Vagina (tissue), 2 donors: ENCODE results near the gene ANXA6. TPM values are rescaled to one million over a fixed set of nuclear protein-coding genes. Genes with fewer than 3 reads are reported as not detected.
A peak's percentile ranks its signal among the peaks of the same experiment; 100 is the strongest.

Experiments used
- DNase-seq, 2 donors: peaks; one replicate each; pipeline ENCODE4 v3.0.0-alpha.2; 2017; ENCODE audit errors: extremely low spot score in 2 of 2
- H3K27ac ChIP-seq: fragments of 200-600 bp; sonication (generic); one replicate; pipeline ENCODE4 v1.5.1; 2019
- H3K27me3 ChIP-seq: fragments of 200-600 bp; sonication (generic); one replicate; pipeline ENCODE4 v1.5.1; 2019
- H3K36me3 ChIP-seq, 2 donors: fragments of 200-600 bp; sonication (generic); one replicate each; pipeline ENCODE4 v1.5.1; 2017 to 2019
- H3K4me1 ChIP-seq: fragments of 200-600 bp; sonication (generic); one replicate; pipeline ENCODE4 v1.5.1; 2019
- H3K4me3 ChIP-seq, 2 donors: fragments of 200-600 bp; sonication (generic); 1 replicate in 1 of 2; 2 replicates in 1 of 2; pipeline ENCODE4 v1.5.1; 2016 to 2019
- H3K9me3 ChIP-seq: fragments of 200-600 bp; sonication (generic); one replicate; pipeline ENCODE4 v1.5.1; 2019
- CTCF ChIP-seq, 3 experiments: fragments of 450-650 bp in 2 of 3; fragments of 200-600 bp in 1 of 3; sonication (generic) in 1 of 3; IDR thresholded peaks; one replicate each; pipeline ENCODE4 v1.5.1; 2017 to 2019; ENCODE audit warnings: antibody characterized with exemption in 3 of 3, mild to moderate bottlenecking in 2 of 3, moderate library complexity in 2 of 3
- POLR2A ChIP-seq, 2 donors: fragments of 450-650 bp; IDR thresholded peaks; one replicate each; pipeline ENCODE4 v1.6.1; 2017; ENCODE audit warnings: antibody characterized with exemption in 2 of 2, mild to moderate bottlenecking in 2 of 2, moderate library complexity in 2 of 2
- POLR2AphosphoS5 ChIP-seq, 2 donors: sonication (generic); formaldehyde crosslinking; IDR thresholded peaks; one replicate each; pipeline ENCODE4 v1.9.0; 2017; ENCODE audit warnings: antibody characterized with exemption in 2 of 2, mild to moderate bottlenecking in 2 of 2, low read depth in 1 of 2; ENCODE audit not compliant: insufficient read depth in 1 of 2
- intact Hi-C: fragments of 100-400 bp; cut with DNase I; formaldehyde crosslinking; loops from one replicate; pipeline ENCODE4 v1.15.1; 2023
- total RNA-seq: library from RNA; depleted of rRNA; stranded (reverse); fragments of >200 nt; gene quantifications from one replicate; pipeline ENCODE4 v1.2.3, GENCODE V29; 2016

Gene ANXA6
- total RNA-seq, 1 donor from 2014 or later, result 190 TPM

DNA sequence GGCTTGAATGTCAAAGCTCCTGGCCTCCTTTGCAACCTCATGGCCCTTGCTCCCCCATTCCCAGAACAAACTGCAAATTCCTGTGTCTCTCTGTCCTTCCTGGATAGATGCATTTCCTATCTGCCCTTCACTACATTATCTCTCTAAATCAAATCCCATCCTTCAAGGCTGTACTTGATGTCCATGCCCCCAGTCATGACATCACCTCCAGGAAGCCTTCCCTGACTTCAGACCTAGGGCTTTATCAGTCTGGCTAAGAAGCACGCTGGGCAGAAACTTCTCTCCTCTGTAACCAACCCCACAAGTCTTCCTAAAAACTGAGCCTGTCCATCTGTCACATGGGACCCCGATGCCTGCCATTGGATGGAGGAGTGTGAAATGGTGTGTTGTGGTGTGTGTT is 51.1 kb downstream of the ANXA6 start:
- Histone ChIP-seq H3K36me3 (peaks cover 0 to 12% of the 10 kb centered on the region in 2 donors), H3K4me1 (peaks cover 35% of the 10 kb centered on the region), H3K27ac (peak overlapping the region; percentile 64), H3K27me3 (no peaks in the 10 kb centered on the region), H3K9me3 (no peaks in the 10 kb centered on the region), H3K4me3 (no peak overlapping the region)
- TF ChIP-seq CTCF (IDR thresholded peaks at IDR 0.05), result no peak
- TF ChIP-seq POLR2AphosphoS5 (IDR thresholded peaks at IDR 0.05; ENCODE audit: insufficient read depth in 1 of 2, low read depth in 1 of 2), result no peak
- no peak for TF ChIP-seq POLR2A (IDR thresholded peaks at IDR 0.05)
- intact Hi-C loops, result loop anchor here (5.0 kb wide), 1 partner anchor 99 kb away; no protein-coding TSS in a partner anchor
- no peak for DNase-seq

DNA sequence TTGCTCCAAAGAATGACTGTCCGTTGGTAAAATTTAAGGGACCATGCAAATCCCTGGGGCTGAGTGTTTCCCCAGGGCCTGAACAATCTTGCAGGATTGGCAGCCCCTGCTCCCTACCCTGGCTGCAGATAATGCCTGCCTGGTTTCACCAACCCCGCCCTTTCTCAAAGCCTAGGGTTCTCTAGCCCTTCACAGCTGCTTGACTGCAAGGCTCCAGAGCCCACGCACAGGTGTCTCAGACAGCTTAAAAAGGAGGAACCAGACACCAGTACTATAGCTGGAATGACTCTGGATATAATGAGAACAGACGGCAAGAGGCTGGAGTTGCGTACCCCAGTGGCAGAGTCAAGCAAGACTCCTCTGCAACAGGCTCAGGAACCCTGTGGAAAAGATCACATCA is 51.5 kb downstream of the ANXA6 start:
- H3K4me3 ChIP-seq, result no peak overlapping the region
- H3K4me1 ChIP-seq, result peaks cover 35% of the 10 kb centered on the region
- TF ChIP-seq POLR2A (IDR thresholded peaks at IDR 0.05) (no peak), POLR2AphosphoS5 (IDR thresholded peaks at IDR 0.05; ENCODE audit: insufficient read depth in 1 of 2, low read depth in 1 of 2) (no peak), CTCF (IDR thresholded peaks at IDR 0.05) (no peak)
- peaks cover 0 to 14% of the 10 kb centered on the region in 2 donors for H3K36me3 ChIP-seq
- H3K27me3 ChIP-seq, result no peaks in the 10 kb centered on the region
- H3K9me3 ChIP-seq, result no peaks in the 10 kb centered on the region
- H3K27ac ChIP-seq, result no peak overlapping the region
- no peak for DNase-seq
- intact Hi-C loops, result loop anchor here (5.0 kb wide), 1 partner anchor 99 kb away; no protein-coding TSS in a partner anchor

GRCh38 chr5:151105561-151105960 is 52.0 kb downstream of the ANXA6 start:
- Histone ChIP-seq H3K27me3 (no peaks in the 10 kb centered on the region), H3K36me3 (peaks cover 0 to 15% of the 10 kb centered on the region in 2 donors), H3K4me1 (peaks cover 35% of the 10 kb centered on the region), H3K4me3 (no peak overlapping the region), H3K27ac (peak overlapping the region; percentile 3), H3K9me3 (no peaks in the 10 kb centered on the region)
- DNase-seq, result no peak
- intact Hi-C loops, result loop anchor here (5.0 kb wide), 1 partner anchor 98 kb away; no protein-coding TSS in a partner anchor
- TF ChIP-seq POLR2AphosphoS5 (IDR thresholded peaks at IDR 0.05; ENCODE audit: insufficient read depth in 1 of 2, low read depth in 1 of 2) (no peak), POLR2A (IDR thresholded peaks at IDR 0.05) (no peak), CTCF (IDR thresholded peaks at IDR 0.05) (no peak)

DNA sequence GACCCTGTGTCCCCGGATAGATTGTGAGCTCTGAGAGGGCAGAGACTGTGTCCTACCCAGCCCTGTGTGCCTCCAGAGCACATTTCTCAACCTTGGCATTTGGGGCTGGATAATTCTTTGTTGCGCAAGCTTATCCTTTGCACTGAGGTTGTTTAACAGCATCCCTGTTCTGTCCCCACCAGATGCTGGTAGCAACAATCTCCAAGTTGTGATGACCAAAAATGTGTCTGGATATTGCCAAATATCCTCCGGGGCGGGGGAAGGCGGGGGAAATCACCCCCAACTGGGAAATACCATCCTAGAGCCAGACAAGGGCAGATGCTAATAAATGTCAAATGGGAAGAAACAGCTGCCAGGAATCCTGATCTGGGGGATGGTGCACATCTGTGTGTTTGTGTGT is 52.8 kb downstream of the ANXA6 start:
- H3K9me3 ChIP-seq, result no peaks in the 10 kb centered on the region
- TF ChIP-seq POLR2A (IDR thresholded peaks at IDR 0.05) (no peak), POLR2AphosphoS5 (IDR thresholded peaks at IDR 0.05; ENCODE audit: insufficient read depth in 1 of 2, low read depth in 1 of 2) (peak; percentile 36 to 82), CTCF (IDR thresholded peaks at IDR 0.05) (no peak)
- H3K4me1 ChIP-seq, result peaks cover 35% of the 10 kb centered on the region
- H3K4me3 ChIP-seq, result no peak overlapping the region
- peak in 1 of 2 donors; percentile 96 for DNase-seq
- intact Hi-C loops, result loop anchor here (5.0 kb wide), 1 partner anchor 97 kb away; no protein-coding TSS in a partner anchor
- no peaks in the 10 kb centered on the region for H3K27me3 ChIP-seq
- peak overlapping the region; percentile 82 for H3K27ac ChIP-seq
- H3K36me3 ChIP-seq, result peaks cover 0 to 15% of the 10 kb centered on the region in 2 donors

DNA sequence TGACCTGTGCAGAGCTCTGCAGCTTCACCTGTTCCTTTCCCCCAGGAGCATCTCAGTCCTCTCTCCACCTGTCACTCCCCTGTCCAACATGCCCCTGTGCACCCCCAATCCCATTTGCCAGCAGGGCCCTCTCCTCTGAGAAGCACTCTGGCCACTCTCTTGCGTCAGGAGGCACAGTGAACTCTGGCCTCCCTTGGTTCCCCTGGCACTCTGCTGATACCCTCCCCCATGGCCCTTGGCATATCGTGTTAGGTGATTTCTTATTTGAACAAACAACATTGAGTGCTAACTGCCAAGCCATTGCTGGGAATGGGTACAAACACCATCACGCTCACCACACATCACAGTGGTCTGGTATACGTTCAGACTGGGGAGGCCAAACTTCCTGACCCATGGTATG is 55.8 kb downstream of the ANXA6 start:
- H3K4me3 ChIP-seq, result no peak overlapping the region
- DNase-seq, result no peak
- peaks cover 27% of the 10 kb centered on the region for H3K4me1 ChIP-seq
- H3K27ac ChIP-seq, result no peak overlapping the region
- H3K9me3 ChIP-seq, result no peaks in the 10 kb centered on the region
- TF ChIP-seq POLR2A (IDR thresholded peaks at IDR 0.05), result no peak
- no peak for TF ChIP-seq CTCF (IDR thresholded peaks at IDR 0.05)
- no peak for TF ChIP-seq POLR2AphosphoS5 (IDR thresholded peaks at IDR 0.05; ENCODE audit: insufficient read depth in 1 of 2, low read depth in 1 of 2)
- intact Hi-C loops, result no loop called here
- H3K36me3 ChIP-seq, result peaks cover 0 to 3% of the 10 kb centered on the region in 2 donors
- no peaks in the 10 kb centered on the region for H3K27me3 ChIP-seq
